GM19468 (cell line): ENCODE results near the gene PTPN14.
"Not testable (repeated sequence)": the region's sequence is repeated elsewhere in the genome, so short reads cannot be mapped to it uniquely, and the experiment has no call there.

Source experiments
- ATAC-seq: cut with Tn5 transposase; IDR thresholded peaks from one replicate; pipeline ENCODE4 v1.9.1; 2021; ENCODE audit warnings: mild to moderate bottlenecking, moderate library complexity, moderate number of reproducible peaks; ENCODE audit not compliant: unreplicated experiment; ENCODE audit errors: extremely low read depth

Gene PTPN14

DNA sequence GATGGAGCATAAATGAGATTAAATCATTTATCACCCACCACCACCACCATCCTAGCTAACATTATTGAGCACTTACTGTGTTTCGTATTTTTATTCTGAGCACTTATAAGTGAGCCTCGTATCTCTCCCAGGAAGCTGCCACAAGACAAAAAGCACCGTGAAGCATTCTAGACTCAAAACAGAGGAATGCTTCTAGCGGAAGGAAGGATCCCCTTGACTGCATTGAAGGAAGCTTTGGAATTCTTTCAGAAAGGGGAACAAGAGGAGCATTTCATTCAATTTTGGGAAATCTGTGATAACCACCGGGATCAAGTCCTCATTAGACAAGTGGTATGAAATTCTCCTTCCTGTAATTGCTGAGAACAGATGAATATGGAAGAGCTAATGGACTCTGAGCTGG lies 66.3 kb downstream of the PTPN14 start:
- no peak for ATAC-seq

DNA sequence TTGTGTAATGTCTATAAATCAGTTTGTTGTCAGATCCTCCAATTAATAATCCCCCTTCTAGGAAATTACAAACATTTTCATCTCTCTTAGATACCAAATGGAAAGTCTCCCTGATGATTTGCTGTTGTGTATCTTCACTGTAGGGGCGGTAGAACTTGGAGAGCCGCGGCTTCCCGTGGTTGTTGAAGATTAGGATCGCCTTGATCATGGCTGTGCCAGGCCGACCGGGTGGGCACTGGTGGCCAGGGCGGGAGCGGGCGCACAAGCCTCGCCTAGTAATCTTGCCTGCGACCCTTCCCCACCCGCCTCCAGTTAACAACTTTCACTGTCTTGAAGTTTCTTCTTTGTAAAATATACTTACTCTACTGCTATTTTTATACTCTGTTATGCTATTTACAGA lies 68.2 kb downstream of the PTPN14 start:
- ATAC-seq, result not testable (repeated sequence)

DNA sequence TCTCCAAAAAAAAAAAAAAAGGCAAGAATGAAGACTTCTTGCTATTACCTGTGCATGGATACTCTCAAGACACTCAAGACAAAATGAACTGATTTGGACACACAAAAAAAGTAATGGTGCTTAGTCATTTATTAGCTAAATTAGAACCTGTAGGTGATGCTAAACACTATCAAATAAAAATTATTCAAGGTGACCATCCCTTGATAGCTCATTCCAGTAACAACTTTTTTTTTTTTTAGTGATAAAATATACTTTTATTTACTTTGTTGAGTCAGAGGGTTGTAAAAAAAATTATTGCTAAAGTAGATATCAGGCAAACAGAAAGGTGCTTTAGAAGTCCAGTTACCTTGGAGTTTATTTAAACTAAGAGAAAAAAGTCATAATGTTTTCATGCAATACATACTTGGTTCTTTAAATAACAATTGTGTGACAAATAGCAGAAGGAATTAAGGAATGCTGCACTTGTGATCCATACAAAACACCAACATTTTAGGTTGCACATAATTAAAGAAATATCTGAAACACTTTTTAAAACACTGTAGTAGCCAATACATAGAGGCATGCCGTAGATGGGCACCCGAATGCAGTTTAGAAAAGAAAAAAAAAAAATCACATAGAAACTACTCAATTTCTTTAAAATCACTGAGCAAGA lies 69.3 kb downstream of the PTPN14 start:
- not testable (repeated sequence) for ATAC-seq

DNA sequence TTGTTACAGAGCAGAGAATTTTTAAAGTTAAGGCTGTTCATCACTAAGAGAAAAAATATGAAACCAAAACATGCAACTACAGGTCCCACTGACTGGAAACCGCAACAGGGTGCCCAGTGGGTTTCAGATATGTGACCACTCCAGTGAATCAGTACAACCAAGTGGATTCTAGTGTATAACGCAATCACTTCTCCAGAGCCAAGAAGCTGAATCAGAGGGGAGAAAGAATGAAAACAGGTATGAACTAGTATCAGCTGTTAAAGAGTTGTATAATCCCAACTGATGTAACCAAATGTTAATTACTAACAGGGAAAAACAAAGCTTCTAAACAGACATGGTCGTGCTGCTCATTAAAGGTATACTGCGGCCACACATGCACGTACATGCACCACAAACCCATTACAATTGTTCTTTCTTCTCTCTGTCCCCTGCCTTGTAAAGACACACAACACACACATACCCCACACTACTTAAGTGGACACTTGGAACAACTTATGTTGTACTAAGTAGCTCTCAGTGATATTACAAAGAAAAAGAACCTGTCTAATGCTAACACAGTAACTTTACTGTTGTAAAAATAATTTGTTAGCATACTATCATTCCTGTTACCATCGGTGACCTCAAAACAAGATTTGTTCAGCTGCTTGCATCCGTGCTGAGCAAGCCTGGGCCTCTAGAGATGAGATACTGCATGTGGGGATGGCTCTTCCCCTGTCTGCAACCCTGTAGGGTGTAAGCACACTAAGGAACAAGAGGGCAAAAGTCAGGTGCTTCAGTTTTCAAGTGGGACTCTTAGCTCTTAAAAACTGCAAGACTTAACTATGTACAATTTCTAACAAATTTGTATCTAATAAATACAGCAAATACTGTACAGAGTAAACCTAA lies 74.2 kb downstream of the PTPN14 start:
- ATAC-seq, result no peak

DNA sequence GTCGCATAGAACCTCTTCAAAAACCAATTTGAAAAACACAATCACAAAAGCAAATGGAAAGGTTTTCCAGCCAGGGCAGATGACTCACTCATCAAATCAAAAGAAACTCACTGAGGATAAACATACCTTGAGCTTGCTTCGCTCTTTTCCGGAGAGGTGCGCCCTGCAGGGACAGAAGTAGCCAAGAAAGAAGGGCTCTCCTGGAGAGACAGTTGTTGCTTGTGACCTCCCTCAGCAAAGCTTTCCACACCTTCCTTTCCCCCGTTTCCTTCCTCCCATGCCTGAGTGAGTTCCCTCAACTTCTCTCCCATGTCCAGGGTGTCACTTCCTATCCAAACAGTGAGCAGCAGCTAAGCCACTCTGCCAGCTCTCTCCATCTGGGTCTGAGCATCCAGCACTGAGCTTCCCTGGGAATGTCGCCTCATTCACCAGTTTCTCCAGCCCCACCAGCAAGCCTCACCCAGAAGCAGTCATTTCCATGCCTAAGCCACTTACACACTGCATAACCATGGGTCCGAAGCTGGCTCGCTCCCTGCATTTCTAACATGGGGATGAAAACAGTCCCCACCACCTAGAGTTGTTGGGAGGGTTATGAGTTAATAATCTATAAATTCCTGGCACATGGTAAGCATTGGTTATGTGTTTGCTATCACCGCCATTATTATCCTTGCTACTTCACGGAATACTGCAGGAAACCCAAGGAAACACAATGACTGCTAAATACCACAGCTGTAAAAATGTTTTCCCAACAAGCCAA lies 75.0 kb downstream of the PTPN14 start:
- ATAC-seq, result no peak

DNA sequence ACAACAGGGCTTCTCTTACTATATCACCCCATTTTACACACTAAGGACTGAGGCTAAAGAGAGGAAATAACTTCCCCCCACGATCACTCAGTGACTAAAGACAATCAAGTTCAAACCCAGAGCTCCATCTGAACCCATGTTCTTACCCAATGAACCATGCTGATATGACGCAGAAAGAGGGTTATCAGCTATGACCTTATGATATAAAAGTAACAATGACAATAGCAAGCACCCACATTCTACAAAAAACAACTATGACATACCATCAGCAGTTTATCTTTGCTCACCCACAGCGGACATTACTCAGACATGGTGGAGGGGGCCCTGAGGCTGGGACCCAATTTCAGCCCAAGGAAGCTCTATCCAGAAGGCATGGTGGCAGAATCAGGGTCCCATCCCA lies 75.7 kb downstream of the PTPN14 start:
- no peak for ATAC-seq

DNA sequence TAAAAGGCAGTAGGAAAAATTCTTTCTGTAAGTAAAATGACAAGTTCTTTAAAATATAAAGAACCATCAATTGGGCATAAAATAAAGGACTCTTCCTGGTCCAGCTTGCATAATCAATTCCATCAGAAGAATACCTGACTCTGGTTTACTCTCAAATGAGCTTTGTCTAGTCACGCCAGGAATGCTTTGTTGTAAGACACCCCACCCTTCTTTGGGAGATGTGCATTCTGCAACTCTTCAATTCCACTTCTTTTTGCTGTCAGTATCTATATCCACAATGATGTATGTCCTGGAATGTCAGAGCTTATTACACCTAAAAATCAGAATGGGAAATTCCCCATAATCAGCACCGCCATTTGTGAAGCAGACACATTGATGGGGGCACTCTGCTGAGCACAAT lies 76.1 kb downstream of the PTPN14 start:
- ATAC-seq, result no peak

DNA sequence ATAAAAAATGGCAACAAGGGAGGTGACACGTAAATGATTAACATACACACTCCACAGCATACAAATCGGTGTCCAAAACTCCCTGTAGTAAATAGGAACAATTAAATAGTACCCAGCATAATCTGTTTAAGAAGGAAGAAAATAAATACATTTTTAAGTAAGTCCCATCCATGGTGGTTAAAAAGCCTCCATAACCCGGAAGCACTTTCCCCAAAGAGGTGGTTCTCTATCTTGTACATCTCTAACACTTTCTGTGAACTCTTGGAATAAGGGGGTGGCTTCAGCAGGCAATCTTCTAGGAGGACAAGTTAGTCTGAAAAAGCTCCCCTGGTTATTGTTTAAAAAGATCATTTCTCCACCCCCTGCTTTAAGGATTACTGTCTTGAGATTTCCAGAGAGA lies 76.9 kb downstream of the PTPN14 start:
- ATAC-seq, result no peak

DNA sequence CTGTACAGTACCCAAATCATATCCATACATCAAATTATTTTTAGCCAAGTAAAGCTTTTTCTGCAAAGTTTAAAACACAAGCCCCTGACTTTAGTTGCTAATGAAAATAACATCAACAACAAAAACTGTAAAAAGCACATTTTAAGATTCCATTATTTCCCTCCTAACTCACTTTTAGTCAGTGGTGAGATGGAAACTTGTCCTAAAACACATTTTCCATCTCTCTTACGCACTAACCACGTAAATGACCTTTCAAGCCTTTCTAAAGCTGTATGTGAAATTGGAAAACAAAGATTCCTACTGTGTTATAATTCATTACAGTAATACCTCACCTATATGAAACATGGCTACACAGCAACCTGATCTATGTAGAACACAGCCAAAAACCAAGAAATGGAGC lies 77.5 kb downstream of the PTPN14 start:
- ATAC-seq, result no peak

DNA sequence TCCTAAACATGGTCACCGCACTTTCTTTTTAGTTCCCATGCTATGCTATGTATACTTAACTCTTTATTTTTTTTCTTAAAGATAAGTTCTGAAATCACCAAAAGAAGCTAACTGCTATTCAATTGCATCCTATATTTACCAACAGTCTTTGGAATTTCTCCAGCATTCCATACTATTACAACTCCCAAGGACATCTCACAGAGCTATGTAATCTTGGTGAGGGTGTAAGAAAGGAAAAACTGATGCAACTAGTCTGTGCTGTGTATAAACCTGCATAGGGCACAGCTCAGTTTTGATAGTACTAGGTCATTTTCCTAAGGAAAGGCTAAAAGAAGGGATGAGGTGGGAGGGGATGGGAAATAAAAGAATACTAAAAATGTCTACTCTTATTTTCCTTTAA lies 78.0 kb downstream of the PTPN14 start:
- no peak for ATAC-seq

DNA sequence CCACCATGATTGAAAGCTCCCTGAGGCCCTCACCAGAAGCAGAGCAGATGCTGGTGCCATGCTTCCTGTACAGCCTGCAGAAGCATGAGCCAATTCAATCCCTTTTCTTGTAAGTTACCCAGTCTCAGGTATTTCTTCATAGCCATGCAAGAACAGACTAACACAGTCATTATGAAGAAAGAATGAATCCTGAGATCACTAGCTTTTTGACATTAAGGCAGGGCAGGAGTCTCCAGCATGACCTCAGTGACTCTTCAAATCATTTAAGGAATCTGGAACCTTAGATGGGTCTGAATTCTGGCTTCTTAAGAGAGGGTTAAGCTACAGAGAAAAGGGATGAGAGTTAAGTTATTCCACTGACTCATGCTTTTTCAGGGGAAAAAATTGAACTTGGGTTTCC lies 79.0 kb downstream of the PTPN14 start:
- no peak for ATAC-seq

DNA sequence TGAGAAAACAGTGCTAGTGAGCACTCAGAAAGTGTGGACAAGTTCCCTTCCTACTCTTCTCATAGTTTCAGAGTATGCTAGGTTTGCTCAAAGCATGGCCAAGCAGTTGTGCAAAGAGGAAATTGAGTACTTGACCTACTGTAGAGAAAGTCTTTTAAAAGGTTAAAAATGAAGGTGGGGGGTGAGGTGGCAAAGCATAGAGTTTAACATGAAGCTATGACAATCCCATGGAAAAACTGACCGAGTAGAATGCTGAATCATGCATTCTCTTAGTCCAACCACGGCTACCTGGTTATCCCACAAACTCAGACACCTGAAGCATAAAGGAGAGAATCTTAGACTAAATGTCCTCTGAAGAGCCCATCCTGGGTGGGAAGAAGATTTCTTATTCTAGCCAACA lies 79.9 kb downstream of the PTPN14 start:
- ATAC-seq, result no peak

DNA sequence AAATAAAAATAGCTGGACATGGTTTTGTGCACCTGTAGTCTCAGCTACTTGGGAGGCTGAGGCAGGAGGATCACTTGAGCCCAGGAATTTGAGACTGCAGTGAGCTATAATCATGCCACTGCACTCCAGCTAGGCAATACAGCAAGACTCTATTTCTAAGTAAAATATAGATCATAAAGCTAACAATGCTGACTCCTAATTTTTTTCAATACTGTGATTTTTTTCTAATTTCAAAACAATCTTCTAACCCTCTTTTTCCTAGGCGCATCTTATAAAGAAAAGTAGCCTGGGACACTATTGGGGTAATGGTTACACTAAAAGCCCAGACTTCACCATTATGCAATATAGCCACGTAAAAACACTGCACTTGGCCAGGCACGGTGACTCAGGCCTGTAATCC lies 81.3 kb downstream of the PTPN14 start:
- ATAC-seq, result no peak

DNA sequence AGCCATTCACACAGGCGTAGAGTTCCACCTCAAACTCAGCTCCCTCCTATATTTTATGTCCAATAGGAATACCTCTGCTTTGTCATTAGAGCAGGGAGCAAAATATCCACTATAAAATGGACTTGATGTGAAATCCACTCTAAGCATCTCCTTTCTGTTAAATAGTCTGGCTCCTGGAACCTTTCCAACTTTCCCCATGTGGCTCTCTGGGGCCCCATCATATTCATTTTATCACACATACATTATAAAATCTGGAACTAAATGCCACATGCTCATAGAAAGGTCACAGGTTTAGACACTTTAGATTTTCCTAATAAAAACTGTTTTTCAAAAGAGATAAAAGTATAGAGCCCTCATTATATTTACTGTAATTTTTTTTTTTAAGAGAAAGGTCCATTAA lies 82.1 kb downstream of the PTPN14 start:
- no peak for ATAC-seq

DNA sequence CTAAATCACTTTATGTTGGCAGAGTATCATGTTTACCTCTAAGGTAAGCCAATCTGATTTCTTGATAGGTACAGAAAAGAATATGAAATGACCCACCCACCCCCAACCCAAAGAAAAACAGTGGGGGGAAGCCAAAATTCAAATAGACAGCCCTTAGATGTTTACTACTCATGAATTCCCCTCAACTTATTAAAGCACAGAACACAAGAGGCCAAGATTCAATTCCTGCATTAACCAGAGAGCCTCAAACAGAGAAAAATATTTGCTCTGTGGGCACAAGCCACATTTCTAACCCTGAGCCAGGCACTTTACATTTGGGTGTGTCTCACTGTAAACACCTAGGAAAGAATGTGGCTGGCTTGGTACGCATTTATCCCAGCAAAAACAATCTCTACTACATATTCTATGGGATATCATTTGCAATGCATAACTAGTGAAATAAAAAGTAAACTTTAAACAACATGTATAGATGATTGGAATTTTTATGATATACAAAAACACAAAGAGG lies 84.3 kb downstream of the PTPN14 start:
- no peak for ATAC-seq

DNA sequence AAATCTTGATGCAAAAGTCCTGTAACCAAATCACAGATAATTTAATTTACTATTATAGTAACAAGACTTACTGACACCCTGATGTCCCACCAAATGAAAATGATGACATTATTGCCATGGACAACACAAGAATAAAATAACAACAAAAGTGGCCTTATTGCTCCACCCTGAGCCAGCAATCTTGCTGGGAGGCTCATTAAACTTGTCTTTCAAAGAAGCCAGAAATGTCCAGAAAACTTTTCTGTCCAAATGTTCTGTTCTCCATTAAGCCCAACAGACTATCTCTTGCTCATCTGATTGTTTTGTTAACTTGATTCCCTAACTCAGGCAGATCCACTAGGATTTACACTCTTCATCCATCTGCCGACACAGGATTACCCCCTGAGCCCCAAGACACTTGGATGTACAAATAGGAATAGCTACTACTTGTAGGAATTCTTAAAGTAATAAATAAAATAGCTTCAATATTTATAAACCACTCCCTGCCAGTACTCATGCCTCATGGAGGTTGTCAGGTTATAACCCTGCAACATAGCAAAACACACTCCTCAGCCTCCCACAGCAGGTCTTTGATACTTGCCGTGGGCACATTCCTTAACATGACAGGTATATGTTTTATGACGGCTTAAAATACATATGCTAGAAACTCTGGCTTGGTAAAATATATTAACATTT lies 84.9 kb downstream of the PTPN14 start:
- no peak for ATAC-seq

DNA sequence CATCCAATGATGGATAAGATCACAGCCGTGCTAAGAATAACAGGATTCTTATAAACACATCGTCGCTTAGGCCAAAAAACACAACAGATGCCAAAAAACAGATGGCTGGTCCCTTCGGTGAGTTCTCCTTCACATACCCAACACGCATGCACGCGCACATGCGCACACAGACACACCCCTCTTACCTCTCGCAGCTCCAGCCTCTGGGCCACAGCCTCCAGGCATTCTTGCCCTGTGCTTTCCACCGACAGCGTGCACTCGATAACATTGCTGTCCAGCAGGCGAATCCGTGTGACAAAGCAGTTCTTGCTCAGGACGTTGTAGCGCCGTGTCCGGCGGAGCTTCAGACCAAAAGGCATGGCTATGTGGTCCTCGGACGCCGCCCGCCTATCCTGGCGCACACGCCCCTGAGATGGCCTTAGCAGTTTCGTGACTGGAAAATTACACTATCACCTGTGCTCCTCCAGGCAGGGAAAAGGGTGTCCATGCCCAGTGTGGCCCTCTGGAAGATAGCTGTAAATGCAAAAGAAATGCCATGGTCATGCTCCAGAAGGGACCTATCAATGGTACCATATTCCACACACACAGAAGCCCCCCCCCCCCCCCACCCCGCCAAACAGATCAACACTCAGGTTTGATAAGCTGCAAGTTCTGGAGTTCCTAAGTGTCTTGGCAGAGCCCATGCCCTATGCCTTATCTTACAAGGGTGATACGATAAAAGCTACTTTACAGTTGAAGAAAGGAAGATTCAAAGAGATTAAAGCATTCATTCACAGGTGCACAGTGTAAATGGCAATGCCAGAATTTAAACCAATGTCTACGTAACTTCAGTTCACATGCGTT lies 86.7 kb downstream of the PTPN14 start:
- ATAC-seq, result no peak

DNA sequence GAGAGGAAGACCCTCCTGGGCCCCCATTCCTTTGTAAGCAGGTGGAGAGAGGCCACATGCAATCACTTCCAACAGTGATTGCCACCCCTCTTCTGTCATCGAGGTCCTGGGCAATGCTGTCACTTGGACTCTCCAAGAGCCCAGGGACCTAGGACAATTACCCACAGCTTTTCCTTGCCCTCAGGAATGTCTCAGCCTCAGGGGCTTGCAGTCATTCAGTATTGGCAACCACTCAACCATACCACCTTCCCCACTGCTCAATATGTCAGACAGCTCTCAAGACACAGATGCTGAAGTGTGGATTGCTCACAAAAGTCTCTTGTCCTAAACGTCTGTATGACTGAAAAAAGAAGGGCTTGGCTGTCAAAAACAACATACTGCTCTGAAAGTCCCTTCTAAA lies 87.8 kb downstream of the PTPN14 start:
- no peak for ATAC-seq

DNA sequence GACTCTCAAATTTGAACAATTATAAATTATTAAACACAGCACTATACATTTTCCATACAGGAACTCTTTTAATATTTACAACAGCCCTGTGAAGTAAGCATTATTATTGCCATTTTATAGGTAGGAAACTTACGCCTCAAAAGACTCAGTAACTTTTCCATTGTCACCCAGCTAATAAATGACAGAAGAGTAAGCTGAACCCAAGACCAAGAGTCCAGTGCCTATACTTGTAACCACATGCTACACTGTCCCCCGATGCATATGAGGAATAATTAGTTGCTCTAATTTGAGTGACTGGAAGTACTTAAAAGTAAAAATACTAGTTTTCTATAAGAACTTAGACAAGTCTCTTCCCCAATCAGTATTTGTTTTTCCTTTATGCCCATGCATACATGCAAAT lies 88.5 kb downstream of the PTPN14 start:
- no peak for ATAC-seq
